Trophoblast cell (in vitro differentiated cells and primary cell): Measurements from ENCODE around the gene CPN2.

Source experiments
- DNase-seq, 2 donors: peaks; one replicate each; pipeline ENCODE4 v3.0.0-alpha.2; 2016
- H2AFZ ChIP-seq: 2 replicates; pipeline ENCODE4 v1.6.1; 2013; ENCODE audit warnings: low read length, moderate library complexity, mild to moderate bottlenecking; ENCODE audit not compliant: insufficient read depth, poor library complexity
- H2AK5ac ChIP-seq: 2 replicates; pipeline ENCODE4 v1.6.1; 2013; ENCODE audit warnings: mild to moderate bottlenecking, low read length
- H2BK120ac ChIP-seq: 2 replicates; pipeline ENCODE4 v1.6.1; 2013; ENCODE audit warnings: low read length, mild to moderate bottlenecking, moderate library complexity; ENCODE audit not compliant: insufficient read depth, poor library complexity
- H2BK12ac ChIP-seq: 2 replicates; pipeline ENCODE4 v1.6.1; 2013; ENCODE audit warnings: mild to moderate bottlenecking, low read length, moderate library complexity
- H2BK5ac ChIP-seq: 2 replicates; pipeline ENCODE4 v1.6.1; 2013; ENCODE audit warnings: low read length, low read depth, moderate library complexity, mild to moderate bottlenecking; ENCODE audit not compliant: poor library complexity
- H3K14ac ChIP-seq: 2 replicates; pipeline ENCODE4 v1.6.1; 2013; ENCODE audit warnings: mild to moderate bottlenecking, low read length
- H3K18ac ChIP-seq: 2 replicates; pipeline ENCODE4 v1.6.1; 2013; ENCODE audit warnings: mild to moderate bottlenecking, low read length
- H3K23ac ChIP-seq: 2 replicates; pipeline ENCODE4 v1.6.1; 2013; ENCODE audit warnings: low read length
- H3K27ac ChIP-seq: 2 replicates; pipeline ENCODE4 v1.5.1; 2013; ENCODE audit warnings: low read depth, mild to moderate bottlenecking, inconsistent platforms, low read length, moderate library complexity
- H3K27me3 ChIP-seq: 2 replicates; pipeline ENCODE4 v1.6.1; 2013; ENCODE audit warnings: inconsistent platforms, mild to moderate bottlenecking, low read length, moderate library complexity; ENCODE audit not compliant: insufficient read depth
- H3K36me3 ChIP-seq, 2 experiments: 1 replicate in 1 of 2; 2 replicates in 1 of 2; pipeline ENCODE4 v1.6.1; 2013; ENCODE audit warnings: low read length in 2 of 2, mild to moderate bottlenecking in 2 of 2, moderate library complexity in 1 of 2; ENCODE audit not compliant: insufficient read depth in 2 of 2, control insufficient read depth in 1 of 2
- H3K4ac ChIP-seq: 2 replicates; pipeline ENCODE4 v1.6.1; 2013; ENCODE audit warnings: low read depth, mild to moderate bottlenecking, low read length, moderate library complexity
- H3K4me1 ChIP-seq, 2 experiments: 1 replicate in 1 of 2; 2 replicates in 1 of 2; pipeline ENCODE4 v1.6.1; 2013; ENCODE audit warnings: low read length in 2 of 2, mild to moderate bottlenecking in 2 of 2, moderate library complexity in 1 of 2; ENCODE audit not compliant: insufficient read depth in 2 of 2, control insufficient read depth in 1 of 2
- H3K4me2 ChIP-seq: 2 replicates; pipeline ENCODE4 v1.6.1; 2013; ENCODE audit warnings: inconsistent platforms, mild to moderate bottlenecking, low read length, moderate library complexity
- H3K4me3 ChIP-seq: 2 replicates; pipeline ENCODE4 v1.5.1; 2013; ENCODE audit warnings: mild to moderate bottlenecking, low read depth, low read length, inconsistent platforms
- H3K79me1 ChIP-seq: one replicate; pipeline ENCODE4 v1.6.1; 2013; ENCODE audit warnings: low read length
- H3K79me2 ChIP-seq: 2 replicates; pipeline ENCODE4 v1.6.1; 2013; ENCODE audit warnings: low read length, mild to moderate bottlenecking; ENCODE audit not compliant: control insufficient read depth, insufficient read depth, poor library complexity
- H3K9ac ChIP-seq: 2 replicates; pipeline ENCODE4 v1.6.1; 2013; ENCODE audit warnings: mild to moderate bottlenecking, low read length
- H3K9me3 ChIP-seq: 2 replicates; pipeline ENCODE4 v1.6.1; 2013; ENCODE audit warnings: low read depth, mild to moderate bottlenecking, control low read depth, inconsistent platforms, low read length; ENCODE audit not compliant: insufficient read depth
- H4K12ac ChIP-seq: 2 replicates; pipeline ENCODE4 v1.6.1; 2013; ENCODE audit warnings: low read depth, mild to moderate bottlenecking, low read length, moderate library complexity
- H4K8ac ChIP-seq: 2 replicates; pipeline ENCODE4 v1.6.1; 2013; ENCODE audit warnings: low read depth, mild to moderate bottlenecking, low read length, moderate library complexity
- H4K91ac ChIP-seq: one replicate; pipeline ENCODE4 v1.6.1; 2013; ENCODE audit warnings: low read depth, mild to moderate bottlenecking, low read length, moderate library complexity
- WGBS: extraction: QIAGEN DNeasy Blood & Tissue Kit; methylation state at CpG from one replicate; pipeline ENCODE4 v1.1.7; 2013; ENCODE audit warnings: missing lambda C conversion rate; ENCODE audit not compliant: insufficient read length, insufficient coverage; ENCODE audit errors: extremely low coverage; 5-methylcytosine and 5-hydroxymethylcytosine counted together

CPN2 gene

DNA sequence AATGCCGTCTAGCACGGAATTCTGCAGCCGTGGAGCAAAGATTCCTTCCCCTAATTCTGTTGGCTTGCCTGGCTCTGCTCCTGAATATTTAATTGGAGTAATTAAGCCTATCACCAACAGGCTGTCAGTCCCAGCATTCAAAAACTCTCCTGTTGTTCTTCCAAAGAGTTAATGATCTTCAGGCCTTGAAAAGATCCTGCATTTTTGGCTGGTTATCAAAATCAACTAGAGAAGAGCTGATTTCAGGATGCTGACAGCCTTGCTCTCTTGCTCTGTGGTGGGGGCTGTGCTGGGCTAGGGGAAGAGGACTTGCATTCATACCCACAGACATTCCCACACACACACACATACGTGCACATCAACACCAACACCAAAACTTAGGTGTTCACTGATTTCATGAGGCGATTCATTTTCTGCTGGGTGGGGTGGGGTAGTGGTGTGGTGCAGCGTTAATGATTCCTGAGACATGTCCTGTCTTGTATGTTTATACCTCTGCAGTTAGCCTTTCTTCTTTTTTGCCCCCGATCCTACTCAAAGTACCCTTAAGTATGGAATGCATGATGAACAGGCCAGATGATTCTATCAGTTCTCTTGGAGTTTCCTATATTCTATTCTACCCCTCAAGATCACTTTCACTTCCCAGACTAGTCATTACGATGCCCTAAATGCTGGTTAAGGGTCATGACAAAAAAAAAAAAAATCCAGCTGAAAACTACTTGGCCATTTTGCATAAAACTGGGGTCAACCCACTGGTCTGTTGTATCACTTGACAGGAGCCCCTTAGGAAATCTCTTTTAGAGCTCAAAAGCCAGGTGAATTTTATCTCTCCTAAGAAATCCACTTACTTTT lies 42.3 kb downstream of the CPN2 start:
- no peak overlapping the region for H2BK12ac ChIP-seq
- H3K14ac ChIP-seq = no peak overlapping the region
- no peak overlapping the region for H4K8ac ChIP-seq
- H2AFZ ChIP-seq = no peak overlapping the region
- no peak for DNase-seq
- no peak overlapping the region for H3K4me3 ChIP-seq
- H3K4ac ChIP-seq = no peak overlapping the region
- no peak overlapping the region for H2BK5ac ChIP-seq
- H4K91ac ChIP-seq = no peak overlapping the region
- H3K79me2 ChIP-seq = no peaks in the 10 kb centered on the region
- no peak overlapping the region for H2AK5ac ChIP-seq
- H2BK120ac ChIP-seq = no peak overlapping the region
- H4K12ac ChIP-seq = no peak overlapping the region
- H3K23ac ChIP-seq = no peak overlapping the region
- H3K79me1 ChIP-seq = no peaks in the 10 kb centered on the region
- no peaks in the 10 kb centered on the region for H3K36me3 ChIP-seq
- H3K4me2 ChIP-seq = no peak overlapping the region
- peaks cover 3% of the 10 kb centered on the region for H3K9me3 ChIP-seq
- no peak overlapping the region for H3K9ac ChIP-seq
- H3K27me3 ChIP-seq = no peaks in the 10 kb centered on the region
- H3K18ac ChIP-seq = no peak overlapping the region
- H3K4me1 ChIP-seq = peaks cover 11 to 24% of the 10 kb centered on the region in 2 experiments
- no peak overlapping the region for H3K27ac ChIP-seq
- no CpG with 5 or more reads among the region's 8 CpGs for WGBS

DNA sequence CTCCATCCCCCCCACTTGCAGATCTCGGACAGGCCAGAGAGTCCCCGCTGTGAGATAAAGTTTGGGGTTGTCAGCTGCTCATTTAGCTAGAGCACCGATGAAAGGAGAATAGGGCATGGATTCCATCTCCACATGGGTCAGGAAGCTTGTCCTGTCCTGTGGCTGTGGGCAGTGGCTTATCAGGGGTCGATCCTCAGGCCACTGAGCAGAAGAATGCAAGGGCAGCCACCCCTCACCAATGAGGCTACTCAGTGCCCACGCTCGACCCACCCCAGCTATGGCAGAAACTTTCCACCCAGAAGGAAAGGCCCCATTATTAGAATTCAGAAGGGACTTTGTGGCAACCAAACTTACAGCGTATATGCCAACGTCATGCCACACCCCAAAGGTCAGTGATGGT lies 43.3 kb downstream of the CPN2 start:
- Histone ChIP-seq H2BK120ac (no peak overlapping the region), H2AFZ (no peak overlapping the region), H3K4me1 (peaks cover 8 to 17% of the 10 kb centered on the region in 2 experiments), H3K36me3 (no peaks in the 10 kb centered on the region), H3K4ac (no peak overlapping the region), H4K8ac (no peak overlapping the region), H3K23ac (no peak overlapping the region), H3K9ac (no peak overlapping the region), H4K12ac (no peak overlapping the region), H3K27me3 (no peaks in the 10 kb centered on the region), H2BK5ac (no peak overlapping the region), H3K79me1 (no peaks in the 10 kb centered on the region), H3K79me2 (no peaks in the 10 kb centered on the region), H3K14ac (no peak overlapping the region), H3K4me3 (no peak overlapping the region), H4K91ac (no peak overlapping the region), H3K9me3 (peaks cover 3% of the 10 kb centered on the region), H3K27ac (no peak overlapping the region), H3K18ac (no peak overlapping the region), H3K4me2 (no peak overlapping the region), H2BK12ac (no peak overlapping the region), H2AK5ac (no peak overlapping the region)
- no CpG with 5 or more reads among the region's 8 CpGs for WGBS
- DNase-seq = no peak

DNA sequence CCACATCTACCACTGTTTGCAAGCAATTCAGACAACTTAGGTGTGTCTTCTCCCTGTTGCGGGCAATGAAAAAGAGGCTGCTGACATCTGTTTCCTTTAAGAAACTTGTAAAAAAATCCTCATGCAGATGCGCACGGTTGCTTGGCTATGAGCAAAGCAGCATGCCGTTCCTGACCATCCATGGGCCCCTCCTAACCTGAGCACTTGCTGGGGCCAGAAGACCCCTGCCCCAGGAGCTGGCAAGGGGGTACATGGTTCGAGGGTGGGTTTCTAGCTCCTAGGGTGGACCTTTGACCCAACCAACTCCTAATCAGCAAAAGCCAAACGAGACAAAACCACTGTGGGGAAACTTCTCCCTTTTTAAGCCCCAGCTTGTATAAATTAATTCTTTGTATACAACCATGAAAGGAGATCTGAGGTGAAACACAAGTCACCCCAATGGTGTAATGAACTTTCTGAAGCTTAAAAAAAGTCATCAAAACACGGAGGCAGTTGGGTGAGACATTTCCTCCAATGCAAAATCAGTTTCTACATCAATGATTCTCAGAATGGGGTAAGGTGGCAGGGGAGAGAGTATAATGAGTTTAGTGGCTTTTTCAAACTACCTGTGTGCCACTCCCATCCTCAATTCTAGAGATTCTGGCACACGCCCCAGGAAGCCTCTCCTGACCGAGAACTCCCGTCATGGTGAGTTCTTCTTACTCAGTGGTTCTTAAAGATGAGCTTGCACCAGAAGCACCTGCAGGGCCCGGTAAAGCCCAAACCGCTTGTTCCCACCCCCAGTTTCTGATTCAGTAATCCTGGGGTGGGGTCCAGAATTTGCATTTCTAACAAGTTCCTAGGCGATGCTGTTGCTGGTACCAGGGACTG lies 44.1 kb downstream of the CPN2 start:
- Histone ChIP-seq H3K27me3 (no peaks in the 10 kb centered on the region), H2BK5ac (no peak overlapping the region), H3K79me2 (no peaks in the 10 kb centered on the region), H3K4me1 (peaks cover 10 to 12% of the 10 kb centered on the region in 2 experiments), H3K18ac (no peak overlapping the region), H3K4me2 (no peak overlapping the region), H3K36me3 (no peaks in the 10 kb centered on the region), H4K91ac (no peak overlapping the region), H3K4ac (no peak overlapping the region), H2AFZ (no peak overlapping the region), H2BK120ac (no peak overlapping the region), H3K4me3 (no peak overlapping the region), H3K9ac (no peak overlapping the region), H2BK12ac (no peak overlapping the region), H3K14ac (no peak overlapping the region), H2AK5ac (no peak overlapping the region), H4K12ac (no peak overlapping the region), H3K79me1 (no peaks in the 10 kb centered on the region), H3K23ac (no peak overlapping the region), H3K27ac (no peak overlapping the region), H3K9me3 (peaks cover 3% of the 10 kb centered on the region), H4K8ac (no peak overlapping the region)
- WGBS = no CpG with 5 or more reads among the region's 13 CpGs
- no peak for DNase-seq

DNA sequence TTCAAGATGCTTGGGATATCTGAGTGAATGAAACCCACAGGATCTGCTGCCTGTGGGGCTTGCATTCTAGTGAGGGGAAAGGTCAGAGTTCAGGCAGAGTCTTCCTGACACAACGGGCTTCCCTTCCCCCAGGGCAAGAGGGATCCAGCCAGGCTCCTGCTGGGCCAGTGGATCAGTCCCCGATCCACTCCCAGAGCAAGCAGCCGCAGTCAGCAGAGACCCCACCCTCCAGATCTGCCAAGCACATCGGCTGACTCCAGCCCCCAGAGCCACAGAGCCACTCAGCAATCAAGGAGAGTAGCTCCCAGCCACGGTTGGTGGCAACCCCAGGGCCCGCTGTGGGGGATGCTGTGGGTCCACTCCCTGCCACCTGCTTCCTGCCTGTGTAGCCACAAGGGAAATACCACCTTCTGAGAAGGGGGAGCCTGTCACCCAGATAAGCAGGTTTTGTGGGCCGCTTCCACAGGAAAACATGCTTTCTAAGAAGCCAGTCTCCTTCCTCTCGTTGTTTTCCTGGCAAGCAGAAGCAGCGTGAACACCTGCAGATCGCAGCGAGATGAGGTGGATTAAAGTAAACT lies 44.9 kb downstream of the CPN2 start:
- Histone ChIP-seq H3K4ac (no peak overlapping the region), H4K12ac (no peak overlapping the region), H3K27ac (no peak overlapping the region), H2AK5ac (no peak overlapping the region), H3K18ac (no peak overlapping the region), H3K27me3 (no peaks in the 10 kb centered on the region), H3K4me3 (no peak overlapping the region), H2BK12ac (no peak overlapping the region), H4K8ac (no peak overlapping the region), H3K79me1 (no peaks in the 10 kb centered on the region), H4K91ac (no peak overlapping the region), H2BK5ac (no peak overlapping the region), H3K9me3 (peaks cover 3% of the 10 kb centered on the region), H3K4me2 (no peak overlapping the region), H3K9ac (no peak overlapping the region), H2BK120ac (no peak overlapping the region), H3K23ac (no peak overlapping the region), H3K4me1 (peaks cover 12 to 14% of the 10 kb centered on the region in 2 experiments), H2AFZ (no peak overlapping the region), H3K36me3 (no peaks in the 10 kb centered on the region), H3K79me2 (no peaks in the 10 kb centered on the region), H3K14ac (no peak overlapping the region)
- DNase-seq = no peak
- WGBS = no CpG with 5 or more reads among the region's 11 CpGs
